Effector CD4-positive, alpha-beta T cell (primary cell): ENCODE data around the gene TFAP2A. TPM values are rescaled to one million over a fixed set of nuclear protein-coding genes. Genes with fewer than 3 reads are reported as not detected.

Experiments used
- DNase-seq: peaks from one replicate; pipeline ENCODE4 v3.0.0-alpha.2; 2020
- total RNA-seq: gene quantifications from one replicate; lab custom pipeline; 2026; lab: John Stamatoyannopoulos, UW

The TFAP2A gene
- total RNA-seq: not detected

GRCh38 chr6:10414756-10415616 lies at the start of gene TFAP2A:
Gene TFAP2A (minus strand): TSS chr6:10415074. CDS start chr6:10414991, 83 bp downstream.
- no peak for DNase-seq

DNA sequence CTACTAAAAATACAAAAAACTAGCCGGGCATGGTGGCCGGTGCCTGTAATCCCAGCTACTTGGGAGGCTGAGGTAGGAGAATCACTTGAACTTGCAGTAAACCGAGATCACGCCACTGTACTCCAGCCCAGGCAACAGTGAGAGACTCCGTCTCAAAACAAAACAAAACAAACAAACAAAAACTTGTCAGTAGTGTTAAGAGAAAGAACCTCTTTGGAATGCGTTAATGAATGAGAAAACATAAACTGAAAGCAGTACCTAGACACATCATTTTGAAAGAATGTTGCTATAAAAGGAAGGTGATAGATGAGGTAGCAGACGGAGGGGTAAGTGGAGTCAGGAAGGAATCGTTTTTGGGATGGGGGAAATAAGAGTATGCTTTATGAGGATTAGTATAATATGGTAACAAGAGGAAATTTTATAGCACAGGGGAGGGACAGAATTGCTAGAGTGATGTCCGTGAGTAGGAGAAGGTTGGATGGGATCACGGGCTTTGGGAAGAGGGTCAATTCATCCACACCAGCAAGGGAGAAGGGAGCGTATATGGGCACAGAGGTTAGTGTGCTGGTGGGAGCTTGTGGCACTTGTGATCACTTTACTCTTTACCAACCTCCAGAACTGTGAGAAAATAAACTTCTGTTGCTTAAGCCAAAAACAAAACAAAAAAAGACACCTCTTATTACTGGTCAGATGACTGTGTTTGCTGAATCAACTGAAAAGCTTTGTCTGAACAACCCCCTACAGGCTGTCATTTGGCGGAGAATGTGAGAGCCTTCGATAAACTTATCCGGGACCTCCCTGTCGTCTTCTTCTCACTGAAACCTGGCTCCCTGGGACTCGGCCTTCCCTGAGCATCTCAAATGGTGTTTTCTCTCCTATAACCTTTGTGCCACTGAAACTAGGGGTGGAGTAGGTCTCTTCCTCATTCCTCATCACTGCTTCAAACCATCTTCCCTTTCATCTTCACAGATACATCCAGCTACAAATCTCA lies 48.9 kb upstream of the TFAP2A start:
- no peak for DNase-seq

- no peak for DNase-seq
Measured at GRCh38 chr6:10463040-10463439, 48.2 kb upstream of the TFAP2A start.

GRCh38 chr6:10461850-10462249 lies 47.0 kb upstream of the TFAP2A start:
- DNase-seq: no peak

GRCh38 chr6:10460096-10460495 lies 45.2 kb upstream of the TFAP2A start:
- no peak for DNase-seq

DNA sequence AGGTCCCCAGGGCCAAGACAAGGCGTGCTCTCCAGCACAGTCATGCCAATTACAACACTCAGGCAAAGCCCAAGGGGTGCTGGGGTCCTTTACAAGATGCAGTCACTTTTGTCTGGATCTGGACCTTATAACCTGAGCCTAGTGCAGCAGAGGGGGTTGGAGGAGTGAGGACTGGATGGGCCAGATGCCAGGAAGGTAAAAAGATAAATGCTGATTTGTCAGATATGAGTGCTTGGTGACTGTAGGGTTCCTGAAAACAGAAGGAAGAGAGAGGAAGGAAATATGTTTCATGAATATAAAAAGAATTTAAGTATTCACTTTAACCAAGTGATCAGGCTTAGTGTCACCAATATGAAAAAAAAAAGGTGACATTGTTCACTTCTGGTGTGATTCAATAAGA lies 43.4 kb upstream of the TFAP2A start:
- no peak for DNase-seq

GRCh38 chr6:10453596-10453995 lies 38.7 kb upstream of the TFAP2A start:
- DNase-seq: no peak

GRCh38 chr6:10451828-10452509 lies 37.1 kb upstream of the TFAP2A start:
- DNase-seq: no peak

GRCh38 chr6:10451394-10451793 lies 36.5 kb upstream of the TFAP2A start:
- no peak for DNase-seq

DNA sequence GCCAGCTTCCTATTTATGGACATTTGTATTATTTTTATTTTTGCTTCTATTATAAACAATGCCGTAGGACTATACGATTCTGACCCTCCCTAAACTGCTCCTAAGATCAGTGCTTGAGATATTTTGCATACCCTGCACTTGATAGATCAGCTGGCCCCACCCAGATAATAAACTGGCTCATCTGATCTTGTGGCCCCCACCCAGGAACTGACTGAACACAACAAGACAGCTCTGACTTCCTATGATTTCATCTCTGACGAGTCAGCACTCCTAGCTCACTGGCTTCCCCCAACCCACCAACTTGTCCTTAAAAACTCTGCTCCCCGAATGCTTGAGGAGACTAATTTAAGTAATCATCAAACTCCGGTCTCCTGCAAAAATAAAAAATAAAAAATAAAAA lies 34.9 kb upstream of the TFAP2A start:
- DNase-seq: no peak

DNA sequence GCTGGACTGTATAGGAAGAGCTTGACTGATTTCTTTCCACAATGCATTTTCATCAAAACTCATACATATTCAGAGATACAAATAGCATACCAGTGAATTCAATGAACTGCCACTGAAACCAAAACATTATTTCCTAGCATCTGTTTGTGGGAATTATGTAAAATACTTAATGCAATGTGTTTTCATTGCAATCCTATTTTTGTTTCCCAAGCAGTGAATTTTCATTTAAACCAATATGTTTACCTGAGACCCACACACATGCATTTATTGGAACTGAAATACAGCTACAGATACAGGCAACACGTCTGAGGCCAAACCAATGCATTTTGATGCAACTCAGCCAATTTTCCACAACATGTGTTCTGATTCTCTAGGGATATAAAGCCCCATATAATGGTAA lies 33.2 kb upstream of the TFAP2A start:
- no peak for DNase-seq

- no peak for DNase-seq
Measured at GRCh38 chr6:10446548-10446947, 31.7 kb upstream of the TFAP2A start.

GRCh38 chr6:10441655-10442009 lies 26.8 kb upstream of the TFAP2A start:
- no peak for DNase-seq

GRCh38 chr6:10441004-10441654 lies 26.3 kb upstream of the TFAP2A start:
- no peak for DNase-seq

- DNase-seq: no peak
Measured at GRCh38 chr6:10437891-10438290, 23.0 kb upstream of the TFAP2A start.

DNA sequence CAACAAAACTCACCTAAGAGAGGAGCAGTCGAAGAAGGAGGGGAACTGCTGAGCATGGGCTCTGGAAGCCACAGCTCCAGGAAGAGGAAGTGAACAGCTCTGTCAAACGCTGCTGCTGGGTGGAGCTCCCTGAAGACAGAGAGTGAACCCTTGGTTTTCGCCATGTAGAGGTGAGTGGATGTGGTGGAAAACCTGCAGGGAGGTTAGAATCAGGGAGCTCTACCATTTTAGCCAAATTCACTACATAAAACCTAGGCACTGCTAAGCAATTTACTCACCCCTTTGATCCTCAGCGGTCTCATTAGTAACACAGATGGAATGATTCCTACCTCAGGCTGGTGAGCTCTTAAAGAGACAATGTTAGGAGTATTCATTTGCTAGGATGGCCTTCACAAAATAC lies 19.4 kb upstream of the TFAP2A start:
- no peak for DNase-seq

GRCh38 chr6:10433322-10433721 lies 18.4 kb upstream of the TFAP2A start:
- DNase-seq: no peak

DNA sequence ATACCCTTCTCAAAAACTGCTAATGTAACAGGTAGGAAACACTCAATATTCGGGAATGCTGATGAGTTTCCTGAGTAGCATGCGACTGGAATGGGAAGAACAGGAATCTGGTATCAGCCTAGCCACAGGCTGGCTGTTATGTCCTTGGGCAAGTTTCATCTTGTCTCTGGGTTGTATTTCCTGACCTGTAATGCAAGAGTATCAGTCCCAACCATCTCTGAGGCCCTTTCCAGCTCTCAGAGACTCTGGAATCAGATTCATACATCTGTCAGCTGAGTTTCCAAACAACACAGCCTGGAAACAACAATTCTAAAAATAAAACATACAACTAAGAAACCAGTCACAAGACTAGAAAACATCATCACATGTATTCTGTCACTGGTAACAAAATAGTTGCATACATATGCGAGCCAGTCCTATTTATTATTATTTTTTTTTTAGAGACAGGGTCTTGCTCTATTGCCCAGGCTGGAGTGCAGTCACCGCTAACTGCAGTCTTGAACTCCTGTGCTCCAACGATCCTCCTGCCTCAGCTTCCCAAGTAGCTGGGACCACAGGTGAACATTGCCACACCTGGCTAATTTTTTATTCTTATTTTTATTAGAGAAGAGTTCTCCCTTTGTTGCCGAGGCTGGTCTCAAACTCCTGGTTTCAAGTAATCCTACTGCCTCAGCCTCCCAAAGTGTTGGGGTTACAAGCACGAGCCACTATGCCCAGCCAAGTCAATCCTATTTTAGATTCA lies 16.7 kb upstream of the TFAP2A start:
- DNase-seq: no peak

GRCh38 chr6:10429638-10430427 lies 15.0 kb upstream of the TFAP2A start:
- DNase-seq: no peak

- DNase-seq: no peak
Measured at GRCh38 chr6:10426781-10427279, 12.0 kb upstream of the TFAP2A start.
